NCI-H748 treated with DMSO at 0.1 percent for 48 hours (cell line): ENCODE results near the gene ABI3.
A peak's percentile ranks its signal among the peaks of the same experiment; 100 is the strongest.
"Not testable (repeated sequence)": the region's sequence is repeated elsewhere in the genome, so short reads cannot be mapped to it uniquely, and the experiment has no call there.

Experiments used
- DNase-seq: peaks from one replicate; lab custom pipeline; 2025; lab: John Stamatoyannopoulos, UW

ABI3 gene

GRCh38 chr17:49210158-49211029, at the start of gene ABI3, which contains the start of gene GNGT2:
ABI3 (plus strand) TSS chr17:49210707; CDS start chr17:49210725, 18 bp downstream.
GNGT2 (minus strand) TSS chr17:49210574; CDS start chr17:49207422, 3,152 bp downstream.
- DNase-seq, result no peak

- no peak for DNase-seq
These were observed 47.6 kb upstream of the ABI3 start for GRCh38 chr17:49162866-49163265.

GRCh38 chr17:49165143-49165542, 45.4 kb upstream of the ABI3 start:
- DNase-seq, result no peak

GRCh38 chr17:49168706-49169105, 41.8 kb upstream of the ABI3 start:
- no peak for DNase-seq

GRCh38 chr17:49170216-49170615, 40.3 kb upstream of the ABI3 start:
- no peak for DNase-seq

GRCh38 chr17:49170711-49171110, 39.8 kb upstream of the ABI3 start:
- DNase-seq, result not testable (repeated sequence)

- not testable (repeated sequence) for DNase-seq
These were observed 34.5 kb upstream of the ABI3 start for GRCh38 chr17:49175978-49176377.

- DNase-seq, result peak; percentile 21
These were observed 30.2 kb upstream of the ABI3 start for GRCh38 chr17:49180303-49180702.

GRCh38 chr17:49180998-49181635, 29.4 kb upstream of the ABI3 start:
- no peak for DNase-seq

GRCh38 chr17:49183341-49183740, 27.2 kb upstream of the ABI3 start:
- DNase-seq, result no peak

GRCh38 chr17:49183801-49184200, 26.7 kb upstream of the ABI3 start:
- DNase-seq, result no peak

GRCh38 chr17:49184522-49184921, 26.0 kb upstream of the ABI3 start:
- DNase-seq, result not testable (repeated sequence)

GRCh38 chr17:49185381-49185780, 25.1 kb upstream of the ABI3 start:
- DNase-seq, result not testable (repeated sequence)

- no peak for DNase-seq
These were observed 23.2 kb upstream of the ABI3 start for GRCh38 chr17:49187301-49187700.

- no peak for DNase-seq
These were observed 19.6 kb upstream of the ABI3 start for GRCh38 chr17:49190932-49191331.

- DNase-seq, result peak; percentile 83
These were observed 19.0 kb upstream of the ABI3 start for GRCh38 chr17:49191409-49191916.

GRCh38 chr17:49191917-49192741, 18.4 kb upstream of the ABI3 start:
- peak; percentile 87 for DNase-seq

GRCh38 chr17:49193513-49194296, 16.8 kb upstream of the ABI3 start:
- peak; percentile 34 for DNase-seq

GRCh38 chr17:49194297-49194607, 16.3 kb upstream of the ABI3 start:
- DNase-seq, result no peak

GRCh38 chr17:49195751-49196150, 14.8 kb upstream of the ABI3 start:
- no peak for DNase-seq

- DNase-seq, result no peak
These were observed 14.0 kb upstream of the ABI3 start for GRCh38 chr17:49196520-49196919.
